WERI-Rb-1 (cell line): Measurements from ENCODE around the gene TTC33.

Experiments used
- DNase-seq: peaks from one replicate; pipeline ENCODE4 v3.0.0-alpha.2; 2020
- H3K27ac ChIP-seq: fragments of 250-450 bp; sonication (Bioruptor Pico); 2 replicates; pipeline ENCODE4 v1.5.1; 2020; ENCODE audit warnings: mild to moderate bottlenecking, moderate library complexity
- H3K27me3 ChIP-seq: fragments of 250-450 bp; sonication (Bioruptor Pico); 2 replicates; pipeline ENCODE4 v1.5.1; 2021; ENCODE audit warnings: mild to moderate bottlenecking, low read depth, moderate library complexity; ENCODE audit not compliant: insufficient read depth, severe bottlenecking
- H3K36me3 ChIP-seq: fragments of 250-450 bp; sonication (Bioruptor Pico); 2 replicates; pipeline ENCODE4 v1.5.1; 2020; ENCODE audit warnings: mild to moderate bottlenecking, moderate library complexity
- H3K4me3 ChIP-seq: 2 replicates; pipeline ENCODE4 v1.5.1; 2011; ENCODE audit warnings: low read depth, mild to moderate bottlenecking, control low read depth, low read length
- H3K9me3 ChIP-seq: fragments of 250-450 bp; sonication (Bioruptor Pico); 2 replicates; pipeline ENCODE4 v1.5.1; 2021; ENCODE audit warnings: mild to moderate bottlenecking, moderate library complexity; ENCODE audit not compliant: severe bottlenecking
- TF ChIP-seq, protein P1 (sequence below): IDR thresholded peaks from 2 replicates; pipeline ENCODE4 v1.5.1; 2011; ENCODE audit warnings: low read depth, mild to moderate bottlenecking, control low read depth, inconsistent platforms, low read length

Gene TTC33

DNA sequence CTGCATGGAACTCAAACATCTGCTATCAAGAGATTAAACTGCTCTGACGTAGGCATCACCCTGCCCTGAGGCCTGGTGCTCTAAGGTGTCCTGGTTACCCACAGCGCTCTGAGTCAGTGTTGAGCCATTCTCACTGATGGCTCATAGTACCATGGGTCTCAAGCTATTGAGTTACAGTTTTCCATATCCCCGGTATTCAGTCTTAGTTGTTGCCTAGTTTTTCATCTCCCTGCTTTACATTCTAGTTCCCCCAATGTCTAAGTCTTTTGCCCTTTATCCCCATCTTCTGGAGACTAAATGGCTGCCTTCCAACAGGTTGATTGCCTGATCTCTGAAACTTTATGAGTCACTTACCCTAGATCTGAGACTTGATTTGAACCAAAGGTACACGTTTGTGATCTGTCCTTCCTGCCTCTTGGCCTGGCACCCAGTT lies 237.3 kb downstream of the TTC33 start:
- no peaks in the 10 kb centered on the region for H3K27me3 ChIP-seq
- H3K27ac ChIP-seq = no peak overlapping the region
- H3K36me3 ChIP-seq = no peaks in the 10 kb centered on the region
- H3K4me3 ChIP-seq = no peak overlapping the region
- no peaks in the 10 kb centered on the region for H3K9me3 ChIP-seq
- no peak for DNase-seq
- TF ChIP-seq, protein P1, sequence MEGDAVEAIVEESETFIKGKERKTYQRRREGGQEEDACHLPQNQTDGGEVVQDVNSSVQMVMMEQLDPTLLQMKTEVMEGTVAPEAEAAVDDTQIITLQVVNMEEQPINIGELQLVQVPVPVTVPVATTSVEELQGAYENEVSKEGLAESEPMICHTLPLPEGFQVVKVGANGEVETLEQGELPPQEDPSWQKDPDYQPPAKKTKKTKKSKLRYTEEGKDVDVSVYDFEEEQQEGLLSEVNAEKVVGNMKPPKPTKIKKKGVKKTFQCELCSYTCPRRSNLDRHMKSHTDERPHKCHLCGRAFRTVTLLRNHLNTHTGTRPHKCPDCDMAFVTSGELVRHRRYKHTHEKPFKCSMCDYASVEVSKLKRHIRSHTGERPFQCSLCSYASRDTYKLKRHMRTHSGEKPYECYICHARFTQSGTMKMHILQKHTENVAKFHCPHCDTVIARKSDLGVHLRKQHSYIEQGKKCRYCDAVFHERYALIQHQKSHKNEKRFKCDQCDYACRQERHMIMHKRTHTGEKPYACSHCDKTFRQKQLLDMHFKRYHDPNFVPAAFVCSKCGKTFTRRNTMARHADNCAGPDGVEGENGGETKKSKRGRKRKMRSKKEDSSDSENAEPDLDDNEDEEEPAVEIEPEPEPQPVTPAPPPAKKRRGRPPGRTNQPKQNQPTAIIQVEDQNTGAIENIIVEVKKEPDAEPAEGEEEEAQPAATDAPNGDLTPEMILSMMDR = no peak

DNA sequence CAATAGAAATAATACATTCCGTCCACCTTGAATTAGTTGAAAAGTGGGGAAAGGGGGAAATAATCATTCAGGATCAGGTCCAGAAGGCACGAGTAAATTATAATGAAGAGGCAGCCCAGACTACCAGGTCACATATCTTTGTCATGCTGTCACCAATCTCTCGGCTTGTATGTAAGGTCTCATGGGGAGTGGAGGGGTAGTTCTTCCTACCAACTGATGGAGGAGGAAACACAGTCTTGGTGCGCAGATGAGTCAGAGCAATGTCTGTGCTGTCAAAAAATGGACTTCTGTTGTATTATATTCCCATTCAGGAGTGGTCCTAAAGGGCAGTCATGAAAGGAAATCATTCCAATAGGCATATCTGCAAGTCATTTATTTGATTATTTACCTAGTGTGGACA lies 240.3 kb downstream of the TTC33 start:
- Histone ChIP-seq H3K27ac (no peak overlapping the region), H3K4me3 (no peak overlapping the region), H3K36me3 (no peaks in the 10 kb centered on the region), H3K9me3 (no peaks in the 10 kb centered on the region), H3K27me3 (no peaks in the 10 kb centered on the region)
- DNase-seq = no peak
- TF ChIP-seq, protein P1 = no peak

DNA sequence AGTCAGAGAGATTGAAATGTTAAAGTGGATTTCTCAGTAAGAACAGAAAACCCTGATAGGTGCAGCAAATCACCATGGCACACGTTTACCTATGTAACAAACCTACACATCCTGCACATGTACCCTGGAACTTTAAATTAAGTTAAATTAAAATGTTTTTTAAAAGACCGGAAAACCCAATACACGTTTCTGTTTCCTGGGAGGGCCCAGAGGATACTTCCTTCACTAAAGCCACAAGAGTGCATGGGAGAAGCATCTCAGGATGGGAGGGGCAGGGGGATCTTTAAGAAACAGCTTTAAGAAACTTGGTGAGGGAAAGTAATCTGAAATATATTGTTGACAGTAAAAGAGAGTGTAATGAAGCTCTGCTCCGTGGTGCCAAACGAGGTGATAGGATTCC lies 240.8 kb downstream of the TTC33 start:
- Histone ChIP-seq H3K27ac (no peak overlapping the region), H3K27me3 (no peaks in the 10 kb centered on the region), H3K36me3 (no peaks in the 10 kb centered on the region), H3K4me3 (no peak overlapping the region), H3K9me3 (no peaks in the 10 kb centered on the region)
- no peak for DNase-seq
- TF ChIP-seq, protein P1 = no peak

DNA sequence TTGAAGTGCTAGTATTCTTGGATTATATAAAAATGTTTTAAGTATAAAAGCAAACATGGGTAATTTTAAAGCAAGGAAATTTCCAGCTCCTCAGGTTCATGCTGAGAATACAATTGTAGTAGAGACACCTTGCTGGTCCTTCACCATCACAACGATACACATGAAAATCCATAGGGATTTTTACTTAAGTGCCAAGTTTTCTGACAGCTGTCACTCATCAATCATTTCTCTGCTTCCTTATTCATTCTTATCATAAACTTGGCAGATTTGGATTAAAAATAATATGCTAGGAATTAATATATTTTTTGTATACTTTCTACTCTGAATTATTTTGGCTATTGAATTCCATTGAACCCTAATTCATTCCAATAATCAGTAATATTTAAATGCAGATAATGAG lies 244.0 kb downstream of the TTC33 start:
- Histone ChIP-seq H3K27me3 (no peaks in the 10 kb centered on the region), H3K36me3 (no peaks in the 10 kb centered on the region), H3K9me3 (no peaks in the 10 kb centered on the region), H3K27ac (no peak overlapping the region), H3K4me3 (no peak overlapping the region)
- TF ChIP-seq, protein P1 = no peak
- no peak for DNase-seq

DNA sequence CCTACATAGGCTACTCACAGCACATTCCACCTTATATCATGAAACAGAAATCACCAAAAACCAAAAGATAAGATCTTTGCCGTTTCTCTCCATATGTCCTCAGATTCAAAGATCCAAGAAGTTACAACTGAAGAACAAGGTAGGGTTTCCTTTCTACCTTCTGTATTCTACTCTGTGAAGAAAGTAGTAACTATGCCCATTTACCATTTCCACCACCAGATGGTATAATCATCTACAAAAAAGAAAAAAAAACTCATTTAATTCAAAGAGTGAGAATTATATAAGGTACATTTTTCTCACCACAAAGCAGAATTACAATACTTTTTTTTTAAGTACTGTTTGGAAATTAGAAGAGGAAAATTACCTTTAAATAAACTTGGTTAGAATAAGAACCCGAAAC lies 248.7 kb downstream of the TTC33 start:
- no peak for DNase-seq
- H3K36me3 ChIP-seq = no peaks in the 10 kb centered on the region
- TF ChIP-seq, protein P1 = no peak
- H3K27me3 ChIP-seq = no peaks in the 10 kb centered on the region
- H3K9me3 ChIP-seq = no peaks in the 10 kb centered on the region
- H3K27ac ChIP-seq = no peak overlapping the region
- no peak overlapping the region for H3K4me3 ChIP-seq

DNA sequence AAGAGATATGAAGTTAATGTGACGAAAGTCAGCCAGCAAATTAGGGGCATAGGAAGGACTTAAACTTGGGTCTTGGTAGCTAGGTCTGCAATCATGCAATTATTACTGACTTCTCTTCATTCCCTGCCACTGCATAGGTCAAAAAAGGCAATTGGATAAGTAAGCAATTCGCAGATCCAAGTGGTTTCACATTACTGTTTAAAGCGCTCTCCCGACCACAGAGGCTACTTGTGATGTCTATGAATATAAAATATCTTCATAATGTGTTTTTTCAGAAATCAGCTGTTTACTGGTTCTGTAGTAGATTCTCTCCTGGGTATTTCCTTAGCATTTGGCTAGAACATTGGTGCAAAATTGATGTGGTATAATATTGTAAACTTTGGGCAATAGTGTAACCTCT lies 250.7 kb downstream of the TTC33 start:
- TF ChIP-seq, protein P1 = no peak
- Histone ChIP-seq H3K27me3 (no peaks in the 10 kb centered on the region), H3K4me3 (no peak overlapping the region)

More for the DNA sequence above, 250.7 kb downstream of the TTC33 start:
- Histone ChIP-seq H3K9me3 (no peaks in the 10 kb centered on the region), H3K36me3 (no peaks in the 10 kb centered on the region), H3K27ac (no peak overlapping the region)
- no peak for DNase-seq
